Measurements from ENCODE around the gene NRN1.
A peak's percentile ranks its signal among the peaks of the same experiment; 100 is the strongest.

GRCh38 chr6:5999688-6000608 is 6.8 kb downstream of the NRN1 start:
- TF ChIP-seq CTCF (IDR thresholded peaks at IDR 0.05; ENCODE audit: extremely low read depth in 1 of 2, insufficient read depth in 1 of 2, low read depth in 1 of 2, low read length in 2 of 2) (no peak), EZH2 (IDR thresholded peaks at IDR 0.05; ENCODE audit: borderline replicate concordance, low read depth, low read length, severe bottlenecking) (peak; percentile 44), MYC (IDR thresholded peaks at IDR 0.05; ENCODE audit: low read depth, low read length) (no peak), MAX (IDR thresholded peaks at IDR 0.05; ENCODE audit: insufficient read depth, insufficient read length) (no peak), JUN (IDR thresholded peaks at IDR 0.05; ENCODE audit: borderline replicate concordance, insufficient read depth, insufficient read length, low read depth) (no peak), POLR2A (IDR thresholded peaks at IDR 0.05; ENCODE audit: low read depth, low read length) (no peak), POLR2AphosphoS5 (IDR thresholded peaks at IDR 0.05; ENCODE audit: insufficient read depth, low read depth, low read length) (no peak), FOS (IDR thresholded peaks at IDR 0.05; ENCODE audit: borderline replicate concordance, insufficient read depth, low read length) (no peak)

Measured in endothelial cell of umbilical vein (primary cell).